Large intestine (tissue), 3 donors: Measurements from ENCODE around the gene C16orf74. TPM values are rescaled to one million over a fixed set of nuclear protein-coding genes. Genes with fewer than 3 reads are reported as not detected.

ENCODE experiments used
- DNase-seq, 2 donors: peaks; one replicate each; pipeline versions ENCODE4 v3.0.0 to v3.0.0-alpha.2; 2013
- H3K27ac ChIP-seq: one replicate; pipeline ENCODE4 v1.5.1; 2013; ENCODE audit warnings: low read length
- H3K27me3 ChIP-seq: 2 replicates; pipeline ENCODE4 v1.6.1; 2013; ENCODE audit warnings: low read length; ENCODE audit not compliant: control insufficient read depth, insufficient read depth
- H3K36me3 ChIP-seq: 2 replicates; pipeline ENCODE4 v1.6.1; 2013; ENCODE audit warnings: low read length; ENCODE audit not compliant: control insufficient read depth, insufficient read depth
- H3K4me1 ChIP-seq: one replicate; pipeline ENCODE4 v1.6.1; 2013; ENCODE audit warnings: low read length; ENCODE audit not compliant: control insufficient read depth, insufficient read depth
- H3K4me3 ChIP-seq: one replicate; pipeline ENCODE4 v1.5.1; 2013; ENCODE audit warnings: low read length
- H3K9me3 ChIP-seq: one replicate; pipeline ENCODE4 v1.6.1; 2013; ENCODE audit warnings: mild to moderate bottlenecking, low read depth, low read length, moderate library complexity; ENCODE audit not compliant: control insufficient read depth
- WGBS: methylation state at CpG from one replicate; pipeline ENCODE4 v1.1.5; 2013; ENCODE audit warnings: low lambda C conversion rate; ENCODE audit not compliant: insufficient coverage; 5-methylcytosine and 5-hydroxymethylcytosine counted together
- polyA plus RNA-seq: library from polyadenylated mRNA; unstranded; fragments of 120-200 nt; gene quantifications from one replicate; pipeline ENCODE4 v1.2.1, GENCODE V29; 2013

Gene C16orf74
- polyA plus RNA-seq, 1 donor: 6.6 TPM

- no peak overlapping the region for H3K27ac ChIP-seq
- H3K27me3 ChIP-seq: peaks cover 5% of the 10 kb centered on the region
- WGBS: no CpG with 5 or more reads among the region's 53 CpGs
- no peak for DNase-seq
- H3K4me1 ChIP-seq: no peaks in the 10 kb centered on the region
- no peaks in the 10 kb centered on the region for H3K36me3 ChIP-seq
- peaks cover 8% of the 10 kb centered on the region for H3K9me3 ChIP-seq
- no peak overlapping the region for H3K4me3 ChIP-seq
These were observed 40.9 kb downstream of the C16orf74 start for GRCh38 chr16:85709766-85710585.

- Histone ChIP-seq H3K4me1 (no peaks in the 10 kb centered on the region), H3K27me3 (peaks cover 5% of the 10 kb centered on the region), H3K4me3 (no peak overlapping the region), H3K9me3 (peaks cover 8% of the 10 kb centered on the region), H3K27ac (no peak overlapping the region), H3K36me3 (no peaks in the 10 kb centered on the region)
- no CpG with 5 or more reads among the region's 6 CpGs for WGBS
- no peak for DNase-seq
These were observed 42.6 kb downstream of the C16orf74 start for GRCh38 chr16:85708338-85708737.

- Histone ChIP-seq H3K36me3 (no peaks in the 10 kb centered on the region), H3K4me3 (no peak overlapping the region), H3K27me3 (peaks cover 5% of the 10 kb centered on the region), H3K4me1 (no peaks in the 10 kb centered on the region), H3K27ac (no peak overlapping the region), H3K9me3 (peaks cover 8% of the 10 kb centered on the region)
- no CpG with 5 or more reads among the region's 16 CpGs for WGBS
- no peak for DNase-seq
These were observed 43.3 kb downstream of the C16orf74 start for GRCh38 chr16:85707528-85708095.

GRCh38 chr16:85706449-85707034 lies 44.4 kb downstream of the C16orf74 start:
- WGBS: no CpG with 5 or more reads among the region's 11 CpGs
- H3K36me3 ChIP-seq: no peaks in the 10 kb centered on the region
- H3K9me3 ChIP-seq: peaks cover 6% of the 10 kb centered on the region
- H3K27ac ChIP-seq: no peak overlapping the region
- no peaks in the 10 kb centered on the region for H3K4me1 ChIP-seq
- no peak overlapping the region for H3K4me3 ChIP-seq
- H3K27me3 ChIP-seq: peaks cover 3% of the 10 kb centered on the region
- DNase-seq: no peak

GRCh38 chr16:85704900-85705846 lies 45.7 kb downstream of the C16orf74 start:
- Histone ChIP-seq H3K27me3 (peaks cover 3% of the 10 kb centered on the region), H3K4me3 (no peak overlapping the region), H3K9me3 (peaks cover 6% of the 10 kb centered on the region), H3K36me3 (no peaks in the 10 kb centered on the region), H3K27ac (no peak overlapping the region), H3K4me1 (no peaks in the 10 kb centered on the region)
- no peak for DNase-seq
- WGBS: no CpG with 5 or more reads among the region's 20 CpGs

- H3K27ac ChIP-seq: no peak overlapping the region
- peaks cover 4% of the 10 kb centered on the region for H3K4me1 ChIP-seq
- H3K4me3 ChIP-seq: no peak overlapping the region
- no peaks in the 10 kb centered on the region for H3K27me3 ChIP-seq
- no peaks in the 10 kb centered on the region for H3K9me3 ChIP-seq
- WGBS: no CpG with 5 or more reads among the region's 11 CpGs
- no peaks in the 10 kb centered on the region for H3K36me3 ChIP-seq
- DNase-seq: no peak
These were observed 46.9 kb downstream of the C16orf74 start for GRCh38 chr16:85704011-85704410.

GRCh38 chr16:85699628-85700027 lies 51.3 kb downstream of the C16orf74 start:
- Histone ChIP-seq H3K36me3 (no peaks in the 10 kb centered on the region), H3K4me3 (no peak overlapping the region), H3K27me3 (no peaks in the 10 kb centered on the region), H3K4me1 (peaks cover 9% of the 10 kb centered on the region), H3K27ac (no peak overlapping the region), H3K9me3 (peaks cover 2% of the 10 kb centered on the region)
- WGBS: no CpG with 5 or more reads among the region's 7 CpGs
- peak in 1 of 2 donors; percentile 31 for DNase-seq

GRCh38 chr16:85698935-85699558 lies 51.8 kb downstream of the C16orf74 start:
- Histone ChIP-seq H3K36me3 (no peaks in the 10 kb centered on the region), H3K4me1 (peaks cover 9% of the 10 kb centered on the region), H3K9me3 (peaks cover 2% of the 10 kb centered on the region), H3K4me3 (no peak overlapping the region), H3K27me3 (no peaks in the 10 kb centered on the region), H3K27ac (no peak overlapping the region)
- WGBS: no CpG with 5 or more reads among the region's 12 CpGs
- peak; percentile 48 to 68 for DNase-seq

- Histone ChIP-seq H3K27ac (no peak overlapping the region), H3K9me3 (peaks cover 2% of the 10 kb centered on the region), H3K4me3 (no peak overlapping the region), H3K36me3 (no peaks in the 10 kb centered on the region), H3K27me3 (no peaks in the 10 kb centered on the region), H3K4me1 (peaks cover 9% of the 10 kb centered on the region)
- WGBS: no CpG with 5 or more reads among the region's 7 CpGs
- no peak for DNase-seq
These were observed 52.4 kb downstream of the C16orf74 start for GRCh38 chr16:85698459-85698891.
